GM18951 (cell line): ENCODE measurements around the gene ABCB6.
"Not testable (repeated sequence)": the region's sequence is repeated elsewhere in the genome, so short reads cannot be mapped to it uniquely, and the experiment has no call there.

ENCODE experiments used
- POLR2A ChIP-seq: IDR thresholded peaks from 4 replicates; pipeline ENCODE4 v1.6.1; 2011; ENCODE audit warnings: mild to moderate bottlenecking; ENCODE audit not compliant: insufficient read length, insufficient read depth; ENCODE audit errors: extremely low read depth
- in situ Hi-C: fragments of 300-500 bp; cut with MboI; formaldehyde crosslinking; loops from one replicate; pipeline ENCODE4 v1.12.0; 2022; ENCODE audit warnings: low sequenced_read_pairs, mixed read lengths, inconsistent platforms; ENCODE audit not compliant: unreplicated experiment

ABCB6 gene

GRCh38 chr2:219205165-219205538 is 13.6 kb downstream of the ABCB6 start:
- no peak for TF ChIP-seq POLR2A
- in situ Hi-C loops: no loop called here

- in situ Hi-C loops: no loop called here
- no peak for TF ChIP-seq POLR2A
These were observed 14.2 kb downstream of the ABCB6 start for GRCh38 chr2:219204425-219205164.

- in situ Hi-C loops: not testable (repeated sequence)
These were observed 17.4 kb downstream of the ABCB6 start for GRCh38 chr2:219201331-219201730.

GRCh38 chr2:219200502-219201326 is 18.0 kb downstream of the ABCB6 start:
- in situ Hi-C loops: not testable (repeated sequence)

- in situ Hi-C loops: no loop called here
- TF ChIP-seq POLR2A: no peak
These were observed 19.1 kb downstream of the ABCB6 start for GRCh38 chr2:219199470-219200211.

GRCh38 chr2:219198974-219199373 is 19.8 kb downstream of the ABCB6 start:
- TF ChIP-seq POLR2A: no peak
- in situ Hi-C loops: no loop called here

- no peak for TF ChIP-seq POLR2A
- in situ Hi-C loops: no loop called here
These were observed 21.4 kb downstream of the ABCB6 start for GRCh38 chr2:219197388-219197787.

- in situ Hi-C loops: no loop called here
- TF ChIP-seq POLR2A: no peak
These were observed 31.9 kb downstream of the ABCB6 start for GRCh38 chr2:219186754-219187456.

- in situ Hi-C loops: no loop called here
- no peak for TF ChIP-seq POLR2A
These were observed 34.6 kb downstream of the ABCB6 start for GRCh38 chr2:219184121-219184520.

- TF ChIP-seq POLR2A: no peak
- in situ Hi-C loops: no loop called here
These were observed 35.5 kb downstream of the ABCB6 start for GRCh38 chr2:219183151-219183772.

- in situ Hi-C loops: no loop called here
- no peak for TF ChIP-seq POLR2A
These were observed 36.2 kb downstream of the ABCB6 start for GRCh38 chr2:219182331-219183150.

GRCh38 chr2:219181531-219181930 is 37.2 kb downstream of the ABCB6 start:
- in situ Hi-C loops: no loop called here
- no peak for TF ChIP-seq POLR2A
